CD14-positive monocyte (primary cell): ENCODE measurements around the gene PKP3. TPM values are rescaled to one million over a fixed set of nuclear protein-coding genes. Genes with fewer than 3 reads are reported as not detected.

Source experiments
- DNase-seq, 3 donors: peaks; one replicate each; pipeline ENCODE4 v3.0.0-alpha.2; 2011 to 2022
- H2AFZ ChIP-seq: 2 replicates; pipeline ENCODE4 v1.6.0; 2012; ENCODE audit warnings: mild to moderate bottlenecking, low read depth, low read length, inconsistent platforms; ENCODE audit not compliant: insufficient read depth, poor library complexity, severe bottlenecking
- H3K27ac ChIP-seq, 2 donors: 1 replicate in 1 of 2; 2 replicates in 1 of 2; pipeline ENCODE4 v1.5.1; 2012 to 2013; ENCODE audit warnings: low read length in 2 of 2, control low read depth in 1 of 2, inconsistent platforms in 1 of 2, low read depth in 1 of 2, mild to moderate bottlenecking in 1 of 2
- H3K27me3 ChIP-seq, 2 donors: one replicate each; pipeline versions ENCODE4 v1.6.0 to v1.6.1; 2011 to 2013; ENCODE audit warnings: low read length in 2 of 2; ENCODE audit not compliant: control insufficient read depth in 2 of 2, insufficient read depth in 2 of 2
- H3K36me3 ChIP-seq, 2 donors: replicated peaks in 1 of 2; 1 replicate in 1 of 2; 2 replicates in 1 of 2; pipeline versions ENCODE4 v1.5.1 to v1.6.1; 2012 to 2013; ENCODE audit warnings: low read length in 2 of 2, control low read depth in 1 of 2, inconsistent platforms in 1 of 2, mild to moderate bottlenecking in 1 of 2; ENCODE audit not compliant: insufficient read depth in 2 of 2, control insufficient read depth in 1 of 2
- H3K4me1 ChIP-seq, 2 donors: 1 replicate in 1 of 2; 2 replicates in 1 of 2; pipeline versions ENCODE4 v1.5.1 to v1.6.1; 2012 to 2013; ENCODE audit warnings: low read length in 2 of 2, control low read depth in 1 of 2, inconsistent platforms in 1 of 2, mild to moderate bottlenecking in 1 of 2, moderate library complexity in 1 of 2; ENCODE audit not compliant: insufficient read depth in 2 of 2, control insufficient read depth in 1 of 2
- H3K4me2 ChIP-seq: replicated peaks from 2 replicates; pipeline ENCODE3; 2012; ENCODE audit warnings: low read length, moderate library complexity, mild to moderate bottlenecking; ENCODE audit not compliant: poor library complexity, severe bottlenecking; ENCODE audit errors: extremely low read depth
- H3K4me3 ChIP-seq, 3 experiments: fragments of 200-600 bp in 1 of 3; sonication (generic) in 1 of 3; replicated peaks in 1 of 3; 1 replicate in 2 of 3; 2 replicates in 1 of 3; pipeline ENCODE4 v1.5.1; 2011 to 2013; ENCODE audit warnings: low read length in 3 of 3, mild to moderate bottlenecking in 3 of 3, control low read depth in 2 of 3, low read depth in 2 of 3, inconsistent platforms in 1 of 3, moderate library complexity in 1 of 3
- H3K79me2 ChIP-seq: 2 replicates; pipeline ENCODE4 v1.6.0; 2012; ENCODE audit warnings: mild to moderate bottlenecking, control low read depth, inconsistent platforms, low read length, moderate library complexity; ENCODE audit not compliant: insufficient read depth
- H3K9ac ChIP-seq: 2 replicates; pipeline ENCODE4 v1.6.0; 2017; ENCODE audit warnings: low read length, mild to moderate bottlenecking; ENCODE audit not compliant: insufficient read depth, poor library complexity, severe bottlenecking
- H3K9me3 ChIP-seq, 2 donors: replicated peaks in 1 of 2; 1 replicate in 1 of 2; 2 replicates in 1 of 2; pipeline versions ENCODE4 v1.5.1 to v1.6.1; 2012 to 2013; ENCODE audit warnings: low read length in 2 of 2, control low read depth in 1 of 2; ENCODE audit not compliant: control insufficient read depth in 1 of 2, insufficient read depth in 1 of 2
- H4K20me1 ChIP-seq: 2 replicates; pipeline ENCODE4 v1.6.0; 2012; ENCODE audit warnings: mild to moderate bottlenecking, low read length, control low read depth, moderate library complexity; ENCODE audit not compliant: insufficient read depth
- H3K27ac Mint-ChIP-seq, 7 donors: one replicate each; pipeline ENCODE4 v1.8.0; 2020; ENCODE audit warnings: mild to moderate bottlenecking in 7 of 7, mixed read lengths in 7 of 7, moderate library complexity in 6 of 7, inconsistent platforms in 2 of 7
- H3K27me3 Mint-ChIP-seq, 3 donors: one replicate each; pipeline ENCODE4 v1.8.0; 2021 to 2022; ENCODE audit warnings: low read depth in 3 of 3, mild to moderate bottlenecking in 3 of 3, mixed read lengths in 3 of 3, moderate library complexity in 3 of 3, inconsistent platforms in 1 of 3
- H3K36me3 Mint-ChIP-seq, 2 donors: one replicate each; pipeline ENCODE4 v1.8.0; 2020; ENCODE audit warnings: mixed read lengths in 2 of 2, inconsistent platforms in 1 of 2, mild to moderate bottlenecking in 1 of 2
- H3K4me1 Mint-ChIP-seq: one replicate; pipeline ENCODE4 v1.8.0; 2020; ENCODE audit warnings: mild to moderate bottlenecking, mixed read lengths
- H3K4me3 Mint-ChIP-seq, 2 donors: one replicate each; pipeline ENCODE4 v1.8.0; 2020; ENCODE audit warnings: mild to moderate bottlenecking in 2 of 2, mixed read lengths in 2 of 2, moderate library complexity in 1 of 2
- H3K9me3 Mint-ChIP-seq, 7 donors: one replicate each; pipeline ENCODE4 v1.8.0; 2020 to 2022; ENCODE audit warnings: mixed read lengths in 7 of 7, mild to moderate bottlenecking in 6 of 7, moderate library complexity in 6 of 7, inconsistent platforms in 2 of 7
- WGBS: methylation state at CpG from one replicate; pipeline ENCODE4 v1.1.5; 2013; ENCODE audit warnings: missing lambda C conversion rate; ENCODE audit not compliant: insufficient coverage; 5-methylcytosine and 5-hydroxymethylcytosine counted together
- intact Hi-C, 2 donors: fragments of 100-400 bp; cut with micrococcal nuclease; formaldehyde crosslinking; loops; one replicate each; pipeline versions ENCODE4 v1.15.0 to v1.15.1; 2023
- polyA plus RNA-seq, 3 donors: library from polyadenylated mRNA; depleted of rRNA in 1 of 3; unstranded in 2 of 3; stranded (reverse) in 1 of 3; fragments of 300-500 nt in 2 of 3; fragments of >200 nt in 1 of 3; fragmentation: Illumina TruSeq in 2 of 3; gene quantifications; 1 replicate in 2 of 3; 2 replicates in 1 of 3; pipeline ENCODE4 v1.2.3, GENCODE V29; 2012 to 2021
- TF ChIP-seq, protein P1 (sequence below): fragments of 200-600 bp; IDR thresholded peaks from one replicate; pipeline ENCODE4 v1.8.0; 2022; ENCODE audit warnings: antibody characterized with exemption, mild to moderate bottlenecking

PKP3 gene
- polyA plus RNA-seq, 3 donors: not detected

DNA sequence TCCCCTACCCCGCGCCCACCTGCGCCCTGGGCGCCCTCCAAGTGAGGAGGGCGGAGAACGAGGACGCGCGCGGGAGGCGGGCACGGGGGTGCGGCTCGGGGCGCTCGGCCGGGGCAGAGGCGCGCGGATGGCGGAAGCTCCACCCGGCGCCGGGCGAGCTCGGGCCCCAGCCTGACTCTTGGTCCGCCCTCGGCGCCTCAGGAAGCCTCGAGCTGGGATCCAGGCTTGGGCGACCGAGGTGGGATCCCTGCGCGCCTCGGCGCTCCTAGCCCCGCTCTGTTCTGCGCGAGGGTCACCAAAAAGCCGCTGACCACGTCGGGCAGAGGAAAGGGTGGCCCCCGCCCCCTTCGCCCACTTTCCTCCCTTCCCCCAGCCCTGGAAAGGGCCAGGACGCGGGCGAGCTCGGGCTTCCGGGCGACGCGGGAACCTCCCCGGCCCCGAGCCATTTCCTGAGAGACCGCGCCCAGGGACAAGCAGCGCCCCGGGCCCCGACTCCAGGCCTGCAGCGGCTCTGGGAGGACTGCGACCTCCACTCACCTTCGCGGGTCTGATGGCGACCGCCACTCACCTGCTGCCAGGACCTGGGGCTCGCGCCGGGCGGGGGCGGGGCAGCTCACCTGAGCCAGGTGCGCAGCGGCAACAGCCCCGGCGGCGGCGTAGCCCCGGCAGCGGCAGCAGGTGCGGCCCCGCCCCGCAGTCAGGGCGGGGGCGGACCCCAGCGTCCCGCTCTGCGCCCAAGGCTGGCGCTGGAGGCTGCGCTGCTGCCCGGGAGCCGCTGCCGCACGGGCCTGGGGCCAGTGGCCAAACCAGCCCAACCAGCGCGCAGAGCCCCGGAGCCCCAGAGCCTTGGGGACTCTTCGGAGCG lies 23.0 kb downstream of the PKP3 start:
- peaks cover 38% of the 10 kb centered on the region for H3K79me2 ChIP-seq
- H2AFZ ChIP-seq: peak overlapping the region; percentile 83
- H3K4me2 ChIP-seq: peak overlapping the region; percentile 96
- peak overlapping the region; percentile 71 to 92 (median 87) for H3K27ac Mint-ChIP-seq
- peak overlapping the region; percentile 89 to 97 for H3K4me3 Mint-ChIP-seq
- DNase-seq: peak; percentile 43 to 48 (median 44)
- H3K4me1 ChIP-seq: peaks cover 41 to 54% of the 10 kb centered on the region in 2 donors
- intact Hi-C loops: loop anchor here in 1 of 2 donors (2.0 kb wide), 1 partner anchor 34 kb away; the partner anchor contains the start of gene PTDSS2
- H3K9me3 Mint-ChIP-seq: peaks cover 0 to 2% (median 0%) of the 10 kb centered on the region in 7 donors
- H3K27ac ChIP-seq: peak overlapping the region; percentile 71 to 90
- H4K20me1 ChIP-seq: peaks cover 11% of the 10 kb centered on the region
- TF ChIP-seq, protein P1, sequence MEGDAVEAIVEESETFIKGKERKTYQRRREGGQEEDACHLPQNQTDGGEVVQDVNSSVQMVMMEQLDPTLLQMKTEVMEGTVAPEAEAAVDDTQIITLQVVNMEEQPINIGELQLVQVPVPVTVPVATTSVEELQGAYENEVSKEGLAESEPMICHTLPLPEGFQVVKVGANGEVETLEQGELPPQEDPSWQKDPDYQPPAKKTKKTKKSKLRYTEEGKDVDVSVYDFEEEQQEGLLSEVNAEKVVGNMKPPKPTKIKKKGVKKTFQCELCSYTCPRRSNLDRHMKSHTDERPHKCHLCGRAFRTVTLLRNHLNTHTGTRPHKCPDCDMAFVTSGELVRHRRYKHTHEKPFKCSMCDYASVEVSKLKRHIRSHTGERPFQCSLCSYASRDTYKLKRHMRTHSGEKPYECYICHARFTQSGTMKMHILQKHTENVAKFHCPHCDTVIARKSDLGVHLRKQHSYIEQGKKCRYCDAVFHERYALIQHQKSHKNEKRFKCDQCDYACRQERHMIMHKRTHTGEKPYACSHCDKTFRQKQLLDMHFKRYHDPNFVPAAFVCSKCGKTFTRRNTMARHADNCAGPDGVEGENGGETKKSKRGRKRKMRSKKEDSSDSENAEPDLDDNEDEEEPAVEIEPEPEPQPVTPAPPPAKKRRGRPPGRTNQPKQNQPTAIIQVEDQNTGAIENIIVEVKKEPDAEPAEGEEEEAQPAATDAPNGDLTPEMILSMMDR: no peak
- under 1% methylated on average over 97 of the region's 97 CpGs for WGBS
- no peaks in the 10 kb centered on the region for H3K36me3 Mint-ChIP-seq
- no peaks in the 10 kb centered on the region for H3K36me3 ChIP-seq
- H3K4me1 Mint-ChIP-seq: peaks cover 45% of the 10 kb centered on the region
- H3K9ac ChIP-seq: peak overlapping the region; percentile 77
- H3K9me3 ChIP-seq: no peaks in the 10 kb centered on the region
- no peaks in the 10 kb centered on the region for H3K27me3 ChIP-seq
- H3K4me3 ChIP-seq: peak overlapping the region; percentile 41 to 96 (median 79)
- peaks cover 5 to 25% (median 11%) of the 10 kb centered on the region in 3 donors for H3K27me3 Mint-ChIP-seq

DNA sequence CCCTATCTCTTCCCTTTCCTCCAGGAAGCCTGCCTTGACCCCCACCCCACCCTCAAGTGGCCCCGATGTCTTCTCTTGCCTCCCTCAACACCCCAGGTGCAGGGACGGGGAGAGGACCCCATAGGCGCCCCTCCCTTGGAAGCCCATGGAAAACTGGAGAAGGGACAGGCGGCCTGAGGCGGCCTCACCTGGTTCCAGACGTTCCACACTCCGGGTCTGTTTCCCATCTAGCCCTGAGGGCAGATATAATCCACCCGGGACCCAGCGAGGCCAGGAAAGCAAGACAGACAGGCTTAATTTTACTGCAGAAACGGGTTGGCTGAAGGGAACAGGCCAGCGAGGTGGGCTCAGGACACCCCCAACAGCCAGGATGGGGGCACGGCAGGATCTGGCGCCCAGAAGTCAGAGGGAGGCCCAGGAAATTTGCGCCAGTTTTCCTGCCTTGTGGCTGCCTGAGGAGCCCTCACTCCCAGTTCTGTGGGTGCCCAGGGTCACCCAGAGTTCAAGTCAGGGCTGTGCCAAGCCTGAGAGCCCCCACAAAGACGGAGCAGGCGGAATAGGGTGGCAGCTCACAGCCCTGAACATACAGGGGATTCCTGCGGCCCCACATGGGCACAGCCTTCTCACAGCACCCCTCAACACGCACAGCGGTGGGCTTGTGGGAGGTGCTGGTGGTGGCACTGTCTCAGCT lies 23.8 kb downstream of the PKP3 start:
- Mint-ChIP-seq H3K4me1 (peaks cover 42% of the 10 kb centered on the region), H3K4me3 (peak overlapping the region; percentile 73 to 84), H3K36me3 (no peaks in the 10 kb centered on the region), H3K27ac (peak overlapping the region in 5 of 7 donors; percentile 64 to 88 (median 80)), H3K27me3 (peaks cover 5 to 25% (median 9%) of the 10 kb centered on the region in 3 donors), H3K9me3 (peaks cover 0 to 4% (median 0%) of the 10 kb centered on the region in 7 donors)
- Histone ChIP-seq H3K27ac (peak overlapping the region in 1 of 2 donors; percentile 90), H3K4me1 (peaks cover 39 to 52% of the 10 kb centered on the region in 2 donors), H4K20me1 (peaks cover 11% of the 10 kb centered on the region), H3K27me3 (no peaks in the 10 kb centered on the region), H3K36me3 (no peaks in the 10 kb centered on the region), H3K9ac (peak overlapping the region; percentile 77), H2AFZ (peak overlapping the region; percentile 83), H3K9me3 (no peaks in the 10 kb centered on the region), H3K4me3 (peak overlapping the region; percentile 24 to 96 (median 41)), H3K4me2 (peak overlapping the region; percentile 96), H3K79me2 (peaks cover 35% of the 10 kb centered on the region)
- intact Hi-C loops: loop anchor here in 1 of 2 donors (2.0 kb wide), 1 partner anchor 33 kb away; the partner anchor contains the start of gene PTDSS2
- DNase-seq: no peak
- TF ChIP-seq, protein P1: no peak
- 73% methylated on average over 16 of the region's 19 CpGs for whole genome bisulfite sequencing
